H1 (cell line): Measurements from ENCODE around the gene TNFRSF14. TPM values are rescaled to one million over a fixed set of nuclear protein-coding genes. Genes with fewer than 3 reads are reported as not detected.

Experiments
- CTCF ChIA-PET: fragments of 300-600 bp; sonication (Branson Sonifier 250); formaldehyde crosslinking; loops from one replicate; lab custom pipeline; 2021; ENCODE audit not compliant: partially characterized antibody; lab: Charles Lee
- POLR2A ChIA-PET: fragments of 300-600 bp; sonication (Branson Sonifier 250); formaldehyde crosslinking; loops from one replicate; lab custom pipeline; 2021; ENCODE audit warnings: inconsistent platforms; ENCODE audit not compliant: partially characterized antibody; lab: Charles Lee
- DNase-seq, 2 experiments: peaks; one replicate each; pipeline versions ENCODE4 v3.0.0 to v3.0.0-alpha.2; 2010 to 2022; ENCODE audit warnings: low spot score in 2 of 2, low read depth in 1 of 2, mixed read lengths in 1 of 2
- FAIRE-seq: peaks from 2 replicates; lab custom pipeline; 2011; peaks lifted over from hg19 to GRCh38; lab: Jason Lieb, UNC
- H2AFZ ChIP-seq: 2 replicates; pipeline ENCODE4 v1.8.1; 2012; ENCODE audit warnings: low read length, inconsistent platforms
- H2AK5ac ChIP-seq: 2 replicates; pipeline ENCODE4 v1.6.1; 2013; ENCODE audit warnings: low read depth, low read length
- H2BK120ac ChIP-seq: replicated peaks from 2 replicates; pipeline ENCODE3; 2013; ENCODE audit warnings: low read depth, low read length, inconsistent platforms
- H2BK12ac ChIP-seq: 2 replicates; pipeline ENCODE4 v1.6.1; 2013; ENCODE audit warnings: low read depth, low read length
- H2BK15ac ChIP-seq: 2 replicates; pipeline ENCODE4 v1.6.1; 2013; ENCODE audit warnings: low read length
- H2BK20ac ChIP-seq: 2 replicates; pipeline ENCODE4 v1.6.1; 2013; ENCODE audit warnings: low read length
- H2BK5ac ChIP-seq: 2 replicates; pipeline ENCODE4 v1.6.1; 2013; ENCODE audit warnings: low read depth, low read length
- H3K14ac ChIP-seq: 2 replicates; pipeline ENCODE4 v1.6.1; 2013; ENCODE audit warnings: inconsistent platforms; ENCODE audit not compliant: insufficient read length
- H3K18ac ChIP-seq: 2 replicates; pipeline ENCODE4 v1.6.1; 2013; ENCODE audit warnings: low read length; ENCODE audit errors: extremely low read depth
- H3K23ac ChIP-seq: 2 replicates; pipeline ENCODE4 v1.6.1; 2013; ENCODE audit warnings: inconsistent platforms; ENCODE audit not compliant: insufficient read length
- H3K23me2 ChIP-seq: 2 replicates; pipeline ENCODE4 v1.6.1; 2013; ENCODE audit warnings: low read depth, low read length
- H3K27ac ChIP-seq: 2 replicates; pipeline ENCODE4 v1.6.1; 2011; ENCODE audit warnings: low read depth, low read length, inconsistent platforms
- H3K27me3 ChIP-seq, 4 experiments: replicated peaks in 1 of 4; 1 replicate in 1 of 4; 2 replicates in 3 of 4; pipeline versions ENCODE4 v1.6.1 to v1.8.1; 2011 to 2013; ENCODE audit warnings: low read length in 3 of 4, mild to moderate bottlenecking in 3 of 4, inconsistent platforms in 2 of 4, mixed read lengths in 2 of 4, moderate library complexity in 1 of 4; ENCODE audit not compliant: control insufficient read depth in 3 of 4, insufficient read depth in 3 of 4; ENCODE audit errors: extremely low read depth in 1 of 4
- H3K36me3 ChIP-seq, 4 experiments: 2 replicates each; pipeline versions ENCODE4 v1.6.1 to v1.8.1; 2011 to 2013; ENCODE audit warnings: mild to moderate bottlenecking in 4 of 4, low read length in 3 of 4, moderate library complexity in 2 of 4, control low read depth in 1 of 4, inconsistent platforms in 1 of 4; ENCODE audit not compliant: insufficient read depth in 4 of 4, control insufficient read depth in 2 of 4
- H3K4ac ChIP-seq: replicated peaks from 2 replicates; pipeline ENCODE3; 2013; ENCODE audit warnings: low read length, low read depth, mixed read lengths, inconsistent platforms; ENCODE audit not compliant: insufficient read length
- H3K4me1 ChIP-seq, 4 experiments: replicated peaks in 1 of 4; 1 replicate in 1 of 4; 2 replicates in 3 of 4; pipeline versions ENCODE4 v1.6.1 to v1.8.1; 2011 to 2013; ENCODE audit warnings: low read length in 3 of 4, inconsistent platforms in 2 of 4, mixed read lengths in 1 of 4; ENCODE audit not compliant: insufficient read depth in 4 of 4, control insufficient read depth in 3 of 4
- H3K4me2 ChIP-seq, 2 experiments: 2 replicates each; pipeline versions ENCODE4 v1.6.1 to v1.8.1; 2011 to 2013; ENCODE audit warnings: low read depth in 2 of 2, low read length in 2 of 2, control low read depth in 1 of 2, inconsistent platforms in 1 of 2, mild to moderate bottlenecking in 1 of 2; ENCODE audit not compliant: insufficient read depth in 1 of 2
- H3K4me3 ChIP-seq, 4 experiments: fragments of 200-600, 300-600 bp in 1 of 4; sonication (generic), shearing (Covaris generic), sonication (Bioruptor Twin) in 1 of 4; 2 replicates each; pipeline versions ENCODE4 v1.5.1 to v1.8.1; 2011 to 2016; ENCODE audit warnings: low read length in 4 of 4, low read depth in 3 of 4, control low read depth in 2 of 4, inconsistent platforms in 2 of 4, mild to moderate bottlenecking in 2 of 4, mixed read lengths in 1 of 4, moderate library complexity in 1 of 4; ENCODE audit not compliant: insufficient read depth in 2 of 4; ENCODE audit errors: extremely low read depth in 1 of 4
- H3K56ac ChIP-seq: replicated peaks from 2 replicates; pipeline ENCODE3; 2013; ENCODE audit warnings: low read depth, mild to moderate bottlenecking, mixed read lengths, low read length, inconsistent platforms; ENCODE audit not compliant: insufficient read length
- H3K79me1 ChIP-seq: 2 replicates; pipeline ENCODE4 v1.6.1; 2013; ENCODE audit warnings: low read depth, low read length, control low read depth
- H3K79me2 ChIP-seq, 2 experiments: 2 replicates each; pipeline versions ENCODE4 v1.6.1 to v1.8.1; 2012 to 2013; ENCODE audit warnings: low read length in 2 of 2, mild to moderate bottlenecking in 2 of 2, inconsistent platforms in 1 of 2; ENCODE audit not compliant: insufficient read depth in 2 of 2, control insufficient read depth in 1 of 2
- H3K9ac ChIP-seq, 4 experiments: replicated peaks in 1 of 4; 1 replicate in 1 of 4; 2 replicates in 3 of 4; pipeline versions ENCODE4 v1.6.1 to v1.8.1; 2011 to 2013; ENCODE audit warnings: low read depth in 3 of 4, low read length in 3 of 4, control low read depth in 2 of 4, mild to moderate bottlenecking in 2 of 4, moderate library complexity in 2 of 4, inconsistent platforms in 1 of 4; ENCODE audit errors: extremely low read depth in 1 of 4
- H3K9me3 ChIP-seq, 2 experiments: 2 replicates each; pipeline versions ENCODE4 v1.6.1 to v1.8.1; 2012 to 2013; ENCODE audit warnings: mild to moderate bottlenecking in 2 of 2, moderate library complexity in 2 of 2, control low read depth in 1 of 2, inconsistent platforms in 1 of 2, low read depth in 1 of 2, low read length in 1 of 2, mixed read lengths in 1 of 2; ENCODE audit not compliant: insufficient read depth in 2 of 2
- H4K20me1 ChIP-seq, 2 experiments: replicated peaks in 1 of 2; 2 replicates each; pipeline versions ENCODE3 to v1.8.1; 2011 to 2013; ENCODE audit warnings: inconsistent platforms in 2 of 2, low read length in 2 of 2, mild to moderate bottlenecking in 1 of 2; ENCODE audit not compliant: insufficient read depth in 2 of 2, control insufficient read depth in 1 of 2
- H4K5ac ChIP-seq: 2 replicates; pipeline ENCODE4 v1.6.1; 2013; ENCODE audit warnings: low read length, low read depth, mixed read lengths, inconsistent platforms; ENCODE audit not compliant: insufficient read length
- H4K8ac ChIP-seq: 2 replicates; pipeline ENCODE4 v1.8.0; 2013; ENCODE audit warnings: mild to moderate bottlenecking, moderate library complexity, low read length, inconsistent platforms; ENCODE audit not compliant: insufficient read depth; ENCODE audit errors: extremely low read depth
- H4K91ac ChIP-seq: replicated peaks from 2 replicates; pipeline ENCODE3; 2013; ENCODE audit warnings: low read length, mixed read lengths, inconsistent platforms; ENCODE audit not compliant: insufficient read length
- FOSL1 ChIP-seq: IDR thresholded peaks from 2 replicates; pipeline ENCODE4 v1.6.1; 2011; ENCODE audit warnings: mild to moderate bottlenecking, low read depth, low read length, moderate library complexity; ENCODE audit not compliant: insufficient read depth
- MAFK ChIP-seq: IDR thresholded peaks from 2 replicates; pipeline ENCODE4 v1.6.1; 2012; ENCODE audit warnings: low read depth, mild to moderate bottlenecking, improper control_type of control experiment, low read length
- POLR2AphosphoS5 ChIP-seq: IDR thresholded peaks from 2 replicates; pipeline ENCODE4 v1.6.1; 2011; ENCODE audit warnings: low read depth, low read length
- RNF2 ChIP-seq: fragments of 200-900, 300-1000 bp; sonication (generic); IDR thresholded peaks from 2 replicates; pipeline ENCODE4 v1.7.1; 2016; ENCODE audit warnings: borderline replicate concordance, low read depth, mild to moderate bottlenecking, antibody characterized with exemption, low read length; ENCODE audit not compliant: poor library complexity, severe bottlenecking; ENCODE audit errors: missing control alignments
- SP2 ChIP-seq: IDR thresholded peaks from 2 replicates; pipeline ENCODE4 v1.6.1; 2012; ENCODE audit warnings: mild to moderate bottlenecking, low read length, inconsistent platforms
- TEAD4 ChIP-seq: IDR thresholded peaks from 2 replicates; pipeline ENCODE4 v1.6.1; 2012; ENCODE audit warnings: low read depth, low read length, inconsistent platforms, mixed read lengths
- YY1 ChIP-seq: IDR thresholded peaks from 2 replicates; pipeline ENCODE4 v1.6.1; 2011; ENCODE audit warnings: low read depth, mild to moderate bottlenecking, low read length
- WGBS, 2 experiments: shearing (Covaris generic) in 1 of 2; methylation state at CpG; one replicate each; pipeline versions ENCODE4 v1.1.6 to v1.1.7; 2013 to 2015; ENCODE audit warnings: low lambda C conversion rate in 2 of 2, mixed read lengths in 2 of 2, inconsistent platforms in 1 of 2, low coverage in 1 of 2, missing lambda C conversion rate in 1 of 2; ENCODE audit not compliant: insufficient replicate concordance in 2 of 2, insufficient coverage in 1 of 2, insufficient read length in 1 of 2; ENCODE audit errors: extremely low coverage in 1 of 2, missing lambda C conversion rate in 1 of 2; 5-methylcytosine and 5-hydroxymethylcytosine counted together
- polyA plus RNA-seq, 7 experiments: library from polyadenylated mRNA; depleted of rRNA in 3 of 7; stranded (reverse) in 5 of 7; unstranded in 2 of 7; fragments of >200 nt in 5 of 7; fragments of 200-250 nt in 2 of 7; gene quantifications; 1 replicate in 5 of 7; 2 replicates in 1 of 7; 4 replicates in 1 of 7; pipeline versions ENCODE4 v1.2.1 to v1.2.3, GENCODE V29; 2011 to 2013; ENCODE audit warnings: missing spikeins in 2 of 7, mixed read lengths in 2 of 7
- total RNA-seq: library from RNA; stranded (reverse); fragmentation: NEBNext Ultra II Directional; extraction: Animal tissue kit (Norgen Biotek cat#: 25700); gene quantifications from 2 replicates; pipeline ENCODE4 v1.2.1, GENCODE V29; 2021

TNFRSF14 gene
- total and polyA plus RNA-seq, 2 of the 8 experiments (the other 6 are each of a cell fraction or from before 2014, with no cell fraction given), result 0.36 to 0.50 TPM

- CTCF ChIA-PET, result interaction anchor here (0.9 kb wide), 1 partner anchor 19 kb away, joined by 4 read pairs; no protein-coding TSS in a partner anchor
- no peak overlapping the region for H4K91ac ChIP-seq
- POLR2A ChIA-PET, result no interaction called here
- no peak overlapping the region for H3K27ac ChIP-seq
- no peak overlapping the region for H3K23ac ChIP-seq
- no peak overlapping the region for H3K9ac ChIP-seq
- H2BK15ac ChIP-seq, result no peak overlapping the region
- H3K9me3 ChIP-seq, result peaks cover 0 to 8% of the 10 kb centered on the region in 2 experiments; a peak in 3 of 4 replicates
- no peak overlapping the region for H2BK120ac ChIP-seq
- no peak for TF ChIP-seq MAFK
- no peak for TF ChIP-seq RNF2
- TF ChIP-seq YY1, result no peak
- TF ChIP-seq POLR2AphosphoS5, result no peak
- TF ChIP-seq TEAD4, result no peak
- no peak for TF ChIP-seq SP2
- no peak for TF ChIP-seq FOSL1
- peak overlapping the region in 1 of 4 experiments; percentile 52; a peak in 2 of 8 replicates for H3K4me3 ChIP-seq
- no peaks in the 10 kb centered on the region for H3K79me2 ChIP-seq
- no peak overlapping the region for H3K14ac ChIP-seq
- no peak overlapping the region for H3K4ac ChIP-seq
- FAIRE-seq, result no peak
- no peaks in the 10 kb centered on the region for H3K79me1 ChIP-seq
- H2BK5ac ChIP-seq, result no peak overlapping the region
- H3K56ac ChIP-seq, result no peak overlapping the region
- no peak overlapping the region for H4K5ac ChIP-seq
- H2AK5ac ChIP-seq, result no peak overlapping the region
- H3K27me3 ChIP-seq, result peaks cover 0 to 3% (median 0%) of the 10 kb centered on the region in 4 experiments; a peak in 1 of 7 replicates
- H3K36me3 ChIP-seq, result no peaks in the 10 kb centered on the region
- no peak overlapping the region for H2BK12ac ChIP-seq
- peak in 1 of 2 experiments; percentile 28 for DNase-seq
- H2BK20ac ChIP-seq, result no peak overlapping the region
- no peaks in the 10 kb centered on the region for H3K23me2 ChIP-seq
- H3K4me2 ChIP-seq, result peak overlapping the region; percentile 4 to 53; a peak in 3 of 4 replicates
- H4K8ac ChIP-seq, result 0 out of 2 replicates have a peak overlapping the region, but pooled peaks have one; percentile 25
- H3K18ac ChIP-seq, result no peak overlapping the region
- no peak overlapping the region for H2AFZ ChIP-seq
- peaks cover 0 to 3% (median 0%) of the 10 kb centered on the region in 4 experiments; a peak in 2 of 7 replicates for H3K4me1 ChIP-seq
- no peaks in the 10 kb centered on the region for H4K20me1 ChIP-seq
- WGBS, 2 experiments, result 83% methylated on average over 21 of the region's 21 CpGs; no CpG with 5 or more reads in 1 of the 2 experiments
These were observed 54.1 kb downstream of the TNFRSF14 start for GRCh38 chr1:2610036-2610959.
